OCI-LY7 (cell line): ENCODE results near the gene FOXP1. TPM values are rescaled to one million over a fixed set of nuclear protein-coding genes. Genes with fewer than 3 reads are reported as not detected.

Source experiments
- BruUV-seq: library from RNA; stranded (reverse); fragments of 400-500 nt; replicated peaks from 2 replicates; lab custom pipeline; 2021; lab: Mats Ljungman, UMichigan
- CTCF ChIA-PET: fragments of 300-600 bp; sonication (Branson Sonifier 250); formaldehyde crosslinking; loops from one replicate; lab custom pipeline; 2022; ENCODE audit warnings: antibody characterized with exemption; ENCODE audit not compliant: unreplicated experiment; lab: Charles Lee
- POLR2A ChIA-PET: fragments of 300-600 bp; sonication (Branson Sonifier 250); formaldehyde crosslinking; loops from one replicate; lab custom pipeline; 2022; ENCODE audit warnings: antibody characterized with exemption; lab: Charles Lee
- DNase-seq: peaks from one replicate; pipeline ENCODE4 v3.0.0-alpha.2; 2015; ENCODE audit warnings: low spot score
- H2AFZ ChIP-seq: fragments of 200-600 bp; sonication (generic), shearing (Covaris generic); 2 replicates; pipeline ENCODE4 v1.6.1; 2014; ENCODE audit warnings: mild to moderate bottlenecking, antibody characterized with exemption, low read length, moderate library complexity
- H3K27ac ChIP-seq: fragments of 200-600 bp; sonication (generic); 2 replicates; pipeline ENCODE4 v1.5.1; 2014; ENCODE audit warnings: mixed run types, low read depth, mild to moderate bottlenecking, moderate library complexity, low read length, inconsistent platforms; ENCODE audit not compliant: poor library complexity, severe bottlenecking
- H3K36me3 ChIP-seq: fragments of 200-600 bp; sonication (generic); 2 replicates; pipeline ENCODE4 v1.6.1; 2014; ENCODE audit warnings: mild to moderate bottlenecking, antibody characterized with exemption, low read length, moderate library complexity, mixed read lengths; ENCODE audit not compliant: insufficient read depth
- H3K4me1 ChIP-seq: fragments of 200-600 bp; sonication (generic); 2 replicates; pipeline ENCODE4 v1.5.1; 2014; ENCODE audit warnings: mild to moderate bottlenecking, low read length; ENCODE audit not compliant: insufficient read depth, poor library complexity, severe bottlenecking
- H3K4me2 ChIP-seq: fragments of 200-600 bp; sonication (generic); 2 replicates; pipeline ENCODE4 v1.6.1; 2014; ENCODE audit warnings: mild to moderate bottlenecking, low read length
- H3K4me3 ChIP-seq: fragments of 200-600 bp; sonication (generic); 2 replicates; pipeline ENCODE4 v1.5.1; 2014; ENCODE audit warnings: mild to moderate bottlenecking, low read depth, low read length; ENCODE audit not compliant: poor library complexity, severe bottlenecking
- H3K79me2 ChIP-seq: fragments of 200-600 bp; sonication (generic); 2 replicates; pipeline ENCODE4 v1.6.1; 2016; ENCODE audit warnings: low read depth, mild to moderate bottlenecking, low read length, moderate library complexity, mixed read lengths; ENCODE audit not compliant: insufficient read depth
- H3K9me2 ChIP-seq: fragments of 200-600 bp; sonication (generic); 2 replicates; pipeline ENCODE4 v1.6.1; 2016; ENCODE audit warnings: mild to moderate bottlenecking, low read length, mixed read lengths; ENCODE audit not compliant: insufficient read depth
- H3K9me3 ChIP-seq: fragments of 200-600 bp; sonication (generic); 2 replicates; pipeline ENCODE4 v1.6.1; 2014; ENCODE audit warnings: mild to moderate bottlenecking, mixed run types, low read length, mixed read lengths
- H4K20me1 ChIP-seq: fragments of 200-600 bp; sonication (generic); 2 replicates; pipeline ENCODE4 v1.6.1; 2014; ENCODE audit warnings: mild to moderate bottlenecking, antibody characterized with exemption, low read length, moderate library complexity, mixed read lengths; ENCODE audit not compliant: insufficient read depth
- EZH2phosphoT487 ChIP-seq: fragments of 200-600 bp; sonication (generic); IDR thresholded peaks from 2 replicates; pipeline ENCODE4 v1.6.1; 2018; ENCODE audit warnings: low read depth, borderline replicate concordance, mild to moderate bottlenecking, mixed run types, antibody characterized with exemption, low read length, moderate library complexity, mixed read lengths
- intact Hi-C: fragments of 100-400 bp; cut with micrococcal nuclease; formaldehyde crosslinking; loops from one replicate; pipeline ENCODE4 v1.10.0; 2022; ENCODE audit not compliant: unreplicated experiment
- total RNA-seq, 2 experiments: library from RNA; depleted of rRNA in 1 of 2; stranded (reverse); fragments of >200 nt in 1 of 2; shearing (Covaris generic) in 1 of 2; gene quantifications; 2 replicates each; pipeline ENCODE4 v1.2.3, GENCODE V29; 2014 to 2022
- TF ChIP-seq, protein P1 (sequence below): fragments of 200-600 bp; sonication (generic); conservative IDR thresholded peaks from 2 replicates; pipeline ENCODE4 v1.5.1; 2014; ENCODE audit warnings: mild to moderate bottlenecking, antibody characterized with exemption, low read length, moderate library complexity, mixed read lengths

FOXP1 gene
- total RNA-seq, 2 experiments from 2014 or later, result 87.3 to 151 TPM

DNA sequence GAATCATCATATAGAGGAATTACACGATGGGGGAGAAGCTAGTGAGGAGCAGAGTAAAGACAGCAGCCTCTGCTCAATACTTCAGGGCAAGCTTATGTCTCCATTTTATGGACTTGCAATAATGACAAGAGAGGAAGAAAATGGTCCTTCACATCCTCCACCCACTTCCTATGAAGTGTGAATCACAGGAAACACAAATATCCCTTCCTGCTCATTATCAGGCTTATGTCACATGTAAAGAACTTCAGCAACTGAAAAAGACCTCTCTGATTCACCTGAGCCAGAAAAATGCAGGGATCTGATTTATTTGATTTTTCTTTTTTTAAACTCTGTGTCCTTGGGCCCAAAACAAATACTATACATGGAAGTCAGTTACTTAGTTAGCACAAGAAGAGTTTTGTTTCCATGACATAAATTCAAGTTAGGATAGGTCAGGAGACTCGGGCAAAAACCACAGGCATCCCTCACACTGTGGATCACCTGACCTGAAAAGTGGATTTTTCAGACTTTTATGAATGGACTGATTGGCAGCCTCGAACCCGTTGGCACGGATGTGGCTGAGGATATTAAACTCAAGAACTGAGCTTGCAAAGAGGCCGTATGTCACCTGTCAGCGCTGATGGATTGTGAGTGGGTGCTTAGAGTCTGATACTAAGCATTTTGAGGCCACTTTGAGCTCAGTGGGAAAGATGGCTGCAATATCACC, 650.3 kb downstream of the FOXP1 start:
- TF ChIP-seq, protein P1, sequence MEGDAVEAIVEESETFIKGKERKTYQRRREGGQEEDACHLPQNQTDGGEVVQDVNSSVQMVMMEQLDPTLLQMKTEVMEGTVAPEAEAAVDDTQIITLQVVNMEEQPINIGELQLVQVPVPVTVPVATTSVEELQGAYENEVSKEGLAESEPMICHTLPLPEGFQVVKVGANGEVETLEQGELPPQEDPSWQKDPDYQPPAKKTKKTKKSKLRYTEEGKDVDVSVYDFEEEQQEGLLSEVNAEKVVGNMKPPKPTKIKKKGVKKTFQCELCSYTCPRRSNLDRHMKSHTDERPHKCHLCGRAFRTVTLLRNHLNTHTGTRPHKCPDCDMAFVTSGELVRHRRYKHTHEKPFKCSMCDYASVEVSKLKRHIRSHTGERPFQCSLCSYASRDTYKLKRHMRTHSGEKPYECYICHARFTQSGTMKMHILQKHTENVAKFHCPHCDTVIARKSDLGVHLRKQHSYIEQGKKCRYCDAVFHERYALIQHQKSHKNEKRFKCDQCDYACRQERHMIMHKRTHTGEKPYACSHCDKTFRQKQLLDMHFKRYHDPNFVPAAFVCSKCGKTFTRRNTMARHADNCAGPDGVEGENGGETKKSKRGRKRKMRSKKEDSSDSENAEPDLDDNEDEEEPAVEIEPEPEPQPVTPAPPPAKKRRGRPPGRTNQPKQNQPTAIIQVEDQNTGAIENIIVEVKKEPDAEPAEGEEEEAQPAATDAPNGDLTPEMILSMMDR, result no peak
- TF ChIP-seq EZH2phosphoT487, result no peak
- POLR2A ChIA-PET, result interaction anchor here (0.5 to 0.6 kb wide), 4 partner anchors 23 to 861 kb away, joined by 3 to 6 read pairs (median 4); no protein-coding TSS in a partner anchor
- intact Hi-C loops, result no loop called here
- H4K20me1 ChIP-seq, result no peaks in the 10 kb centered on the region
- no peak overlapping the region for H3K27ac ChIP-seq
- H3K36me3 ChIP-seq, result no peaks in the 10 kb centered on the region
- no peak overlapping the region for H2AFZ ChIP-seq
- no peaks in the 10 kb centered on the region for H3K9me2 ChIP-seq
- no peak for DNase-seq
- no peaks in the 10 kb centered on the region for H3K4me1 ChIP-seq
- no peaks in the 10 kb centered on the region for H3K9me3 ChIP-seq
- CTCF ChIA-PET, result no interaction called here
- no peak overlapping the region for H3K4me2 ChIP-seq
- no peak overlapping the region for H3K4me3 ChIP-seq
- no peaks in the 10 kb centered on the region for H3K79me2 ChIP-seq
- BruUV-seq, result no TSS peak

DNA sequence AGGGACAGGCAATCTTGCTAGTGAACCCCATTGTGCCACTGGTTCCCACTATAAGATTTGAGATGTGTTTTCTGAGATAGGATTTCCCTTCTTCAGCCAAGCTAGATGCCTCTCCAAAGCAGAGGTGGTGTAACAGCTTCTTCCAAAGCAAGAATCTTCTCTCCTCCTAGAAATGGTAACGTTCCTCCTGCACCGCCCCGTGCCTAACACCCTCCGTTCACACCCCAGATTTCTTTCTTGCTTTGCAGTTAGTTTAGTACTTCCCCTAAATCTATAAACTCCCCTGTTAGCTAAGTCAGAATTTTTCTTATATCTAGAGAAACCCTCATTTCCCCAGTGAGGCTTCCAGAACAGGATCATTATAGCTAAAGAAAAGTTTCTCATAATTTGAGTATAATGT, 653.5 kb downstream of the FOXP1 start:
- no peaks in the 10 kb centered on the region for H3K9me3 ChIP-seq
- no peak overlapping the region for H3K27ac ChIP-seq
- ChIA-PET CTCF (no interaction called here), POLR2A (interaction anchor here (0.6 to 1.0 kb wide), 4 partner anchors 45 to 760 kb away, joined by 3 read pairs; no protein-coding TSS in a partner anchor)
- no peaks in the 10 kb centered on the region for H3K9me2 ChIP-seq
- no peak overlapping the region for H3K4me2 ChIP-seq
- H3K79me2 ChIP-seq, result no peaks in the 10 kb centered on the region
- no peak for DNase-seq
- no peaks in the 10 kb centered on the region for H3K36me3 ChIP-seq
- no peaks in the 10 kb centered on the region for H4K20me1 ChIP-seq
- H3K4me3 ChIP-seq, result no peak overlapping the region
- intact Hi-C loops, result no loop called here
- H3K4me1 ChIP-seq, result no peaks in the 10 kb centered on the region
- TF ChIP-seq EZH2phosphoT487, result no peak
- TF ChIP-seq, protein P1, result no peak
- no TSS peak for BruUV-seq
- no peak overlapping the region for H2AFZ ChIP-seq

DNA sequence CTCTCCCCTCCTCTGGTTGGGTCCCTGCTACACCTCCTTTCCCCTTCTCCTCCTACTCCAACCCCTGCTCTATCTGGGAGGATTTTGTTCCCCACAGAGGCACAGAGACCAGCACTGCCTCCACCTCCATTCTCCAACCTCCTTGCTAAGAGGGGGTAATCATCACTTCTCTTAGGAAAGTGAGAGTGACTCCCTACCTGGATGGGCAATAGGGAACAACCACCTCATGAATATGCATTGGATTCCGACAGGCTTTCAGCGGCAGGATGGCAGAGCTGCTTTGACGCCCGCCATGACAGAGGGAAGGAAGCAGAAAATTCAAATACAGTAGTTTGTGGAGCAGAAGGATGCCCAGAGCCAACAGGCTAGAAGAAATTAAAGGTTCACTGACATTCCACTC, 656.3 kb downstream of the FOXP1 start:
- Histone ChIP-seq H3K4me1 (no peaks in the 10 kb centered on the region), H3K4me3 (no peak overlapping the region), H3K36me3 (no peaks in the 10 kb centered on the region), H3K27ac (no peak overlapping the region), H3K4me2 (no peak overlapping the region), H3K9me3 (no peaks in the 10 kb centered on the region), H3K79me2 (no peaks in the 10 kb centered on the region), H3K9me2 (no peaks in the 10 kb centered on the region), H4K20me1 (no peaks in the 10 kb centered on the region), H2AFZ (no peak overlapping the region)
- TF ChIP-seq EZH2phosphoT487, result no peak
- TF ChIP-seq, protein P1, result no peak
- POLR2A ChIA-PET, result no interaction called here
- CTCF ChIA-PET, result no interaction called here
- no peak for DNase-seq
- no TSS peak for BruUV-seq
- intact Hi-C loops, result no loop called here
